ENCODE measurements around the gene COL19A1. TPM values are rescaled to one million over a fixed set of nuclear protein-coding genes. Genes with fewer than 3 reads are reported as not detected.

The COL19A1 gene
- total and polyA plus RNA-seq, 9 of the 15 experiments (the other 6 are each of a cell fraction or from before 2014, with no cell fraction given), result not detected

GRCh38 chr6:70150521-70150920 is 284.2 kb downstream of the COL19A1 start:
- ATAC-seq, result no peak
- no peaks in the 10 kb centered on the region for H3K36me3 ChIP-seq (ENCODE audit: control insufficient read depth, insufficient read depth, low read length)
- no TSS peak for BruUV-seq (replicated peaks)
- no peak overlapping the region for H3K4me2 ChIP-seq (ENCODE audit: insufficient read depth, low read length)
- no peak overlapping the region for H3K4me3 ChIP-seq
- intact Hi-C loops (cut with micrococcal nuclease) (no loop called here), in situ Hi-C loops (cut with MboI) (no loop called here)
- H2AFZ ChIP-seq (ENCODE audit: low read depth, low read length), result no peak overlapping the region
- no peak for TF ChIP-seq NFXL1 (CRISPR knock-in tag; IDR thresholded peaks at IDR 0.05)
- no peak for TF ChIP-seq SMC3 (conservative IDR thresholded peaks at IDR 0.05; ENCODE audit: insufficient read depth, low read depth, low read length)
- TF ChIP-seq, protein P1, sequence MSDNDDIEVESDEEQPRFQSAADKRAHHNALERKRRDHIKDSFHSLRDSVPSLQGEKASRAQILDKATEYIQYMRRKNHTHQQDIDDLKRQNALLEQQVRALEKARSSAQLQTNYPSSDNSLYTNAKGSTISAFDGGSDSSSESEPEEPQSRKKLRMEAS (CRISPR knock-in tag; IDR thresholded peaks at IDR 0.05), result no peak
- TF ChIP-seq XRCC4 (IDR thresholded peaks at IDR 0.05; ENCODE audit: extremely low read depth, insufficient read depth, insufficient read length), result no peak
- no peak for TF ChIP-seq ZBTB1 (CRISPR knock-in tag; IDR thresholded peaks at IDR 0.05; ENCODE audit: borderline replicate concordance, low read depth)
- TF ChIP-seq, protein P2, sequence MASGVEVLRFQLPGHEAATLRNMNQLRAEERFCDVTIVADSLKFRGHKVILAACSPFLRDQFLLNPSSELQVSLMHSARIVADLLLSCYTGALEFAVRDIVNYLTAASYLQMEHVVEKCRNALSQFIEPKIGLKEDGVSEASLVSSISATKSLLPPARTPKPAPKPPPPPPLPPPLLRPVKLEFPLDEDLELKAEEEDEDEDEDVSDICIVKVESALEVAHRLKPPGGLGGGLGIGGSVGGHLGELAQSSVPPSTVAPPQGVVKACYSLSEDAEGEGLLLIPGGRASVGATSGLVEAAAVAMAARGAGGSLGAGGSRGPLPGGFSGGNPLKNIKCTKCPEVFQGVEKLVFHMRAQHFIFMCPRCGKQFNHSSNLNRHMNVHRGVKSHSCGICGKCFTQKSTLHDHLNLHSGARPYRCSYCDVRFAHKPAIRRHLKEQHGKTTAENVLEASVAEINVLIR (CRISPR knock-in tag; IDR thresholded peaks at IDR 0.05), result no peak
- TF ChIP-seq, protein P3, sequence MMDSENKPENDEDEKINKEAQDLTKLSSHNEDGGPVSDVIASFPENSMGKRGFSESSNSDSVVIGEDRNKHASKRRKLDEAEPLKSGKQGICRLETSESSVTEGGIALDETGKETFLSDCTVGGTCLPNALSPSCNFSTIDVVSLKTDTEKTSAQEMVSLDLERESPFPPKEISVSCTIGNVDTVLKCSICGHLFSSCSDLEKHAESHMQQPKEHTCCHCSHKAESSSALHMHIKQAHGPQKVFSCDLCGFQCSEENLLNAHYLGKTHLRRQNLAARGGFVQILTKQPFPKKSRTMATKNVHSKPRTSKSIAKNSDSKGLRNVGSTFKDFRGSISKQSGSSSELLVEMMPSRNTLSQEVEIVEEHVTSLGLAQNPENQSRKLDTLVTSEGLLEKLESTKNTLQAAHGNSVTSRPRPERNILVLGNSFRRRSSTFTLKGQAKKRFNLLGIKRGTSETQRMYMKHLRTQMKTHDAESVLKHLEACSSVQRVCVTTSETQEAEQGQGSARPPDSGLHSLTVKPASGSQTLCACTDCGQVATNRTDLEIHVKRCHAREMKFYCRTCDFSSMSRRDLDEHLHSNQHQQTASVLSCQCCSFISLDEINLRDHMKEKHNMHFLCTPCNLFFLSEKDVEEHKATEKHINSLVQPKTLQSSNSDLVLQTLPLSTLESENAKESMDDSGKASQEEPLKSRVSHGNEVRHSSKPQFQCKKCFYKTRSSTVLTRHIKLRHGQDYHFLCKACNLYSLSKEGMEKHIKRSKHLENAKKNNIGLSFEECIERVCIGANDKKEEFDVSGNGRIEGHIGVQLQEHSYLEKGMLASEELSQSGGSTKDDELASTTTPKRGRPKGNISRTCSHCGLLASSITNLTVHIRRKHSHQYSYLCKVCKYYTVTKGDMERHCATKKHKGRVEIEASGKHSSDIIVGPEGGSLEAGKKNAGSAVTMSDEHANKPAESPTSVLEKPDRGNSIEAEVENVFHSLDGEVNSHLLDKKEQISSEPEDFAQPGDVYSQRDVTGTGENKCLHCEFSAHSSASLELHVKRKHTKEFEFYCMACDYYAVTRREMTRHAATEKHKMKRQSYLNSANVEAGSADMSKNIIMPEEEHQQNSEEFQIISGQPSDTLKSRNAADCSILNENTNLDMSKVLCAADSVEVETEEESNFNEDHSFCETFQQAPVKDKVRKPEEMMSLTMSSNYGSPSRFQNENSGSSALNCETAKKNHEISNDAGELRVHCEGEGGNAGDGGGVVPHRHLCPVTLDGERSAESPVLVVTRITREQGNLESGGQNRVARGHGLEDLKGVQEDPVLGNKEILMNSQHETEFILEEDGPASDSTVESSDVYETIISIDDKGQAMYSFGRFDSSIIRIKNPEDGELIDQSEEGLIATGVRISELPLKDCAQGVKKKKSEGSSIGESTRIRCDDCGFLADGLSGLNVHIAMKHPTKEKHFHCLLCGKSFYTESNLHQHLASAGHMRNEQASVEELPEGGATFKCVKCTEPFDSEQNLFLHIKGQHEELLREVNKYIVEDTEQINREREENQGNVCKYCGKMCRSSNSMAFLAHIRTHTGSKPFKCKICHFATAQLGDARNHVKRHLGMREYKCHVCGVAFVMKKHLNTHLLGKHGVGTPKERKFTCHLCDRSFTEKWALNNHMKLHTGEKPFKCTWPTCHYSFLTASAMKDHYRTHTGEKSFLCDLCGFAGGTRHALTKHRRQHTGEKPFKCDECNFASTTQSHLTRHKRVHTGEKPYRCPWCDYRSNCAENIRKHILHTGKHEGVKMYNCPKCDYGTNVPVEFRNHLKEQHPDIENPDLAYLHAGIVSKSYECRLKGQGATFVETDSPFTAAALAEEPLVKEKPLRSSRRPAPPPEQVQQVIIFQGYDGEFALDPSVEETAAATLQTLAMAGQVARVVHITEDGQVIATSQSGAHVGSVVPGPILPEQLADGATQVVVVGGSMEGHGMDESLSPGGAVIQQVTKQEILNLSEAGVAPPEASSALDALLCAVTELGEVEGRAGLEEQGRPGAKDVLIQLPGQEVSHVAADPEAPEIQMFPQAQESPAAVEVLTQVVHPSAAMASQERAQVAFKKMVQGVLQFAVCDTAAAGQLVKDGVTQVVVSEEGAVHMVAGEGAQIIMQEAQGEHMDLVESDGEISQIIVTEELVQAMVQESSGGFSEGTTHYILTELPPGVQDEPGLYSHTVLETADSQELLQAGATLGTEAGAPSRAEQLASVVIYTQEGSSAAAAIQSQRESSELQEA (IDR thresholded peaks at IDR 0.05; ENCODE audit: low read depth), result no peak
- TF ChIP-seq, protein P4, sequence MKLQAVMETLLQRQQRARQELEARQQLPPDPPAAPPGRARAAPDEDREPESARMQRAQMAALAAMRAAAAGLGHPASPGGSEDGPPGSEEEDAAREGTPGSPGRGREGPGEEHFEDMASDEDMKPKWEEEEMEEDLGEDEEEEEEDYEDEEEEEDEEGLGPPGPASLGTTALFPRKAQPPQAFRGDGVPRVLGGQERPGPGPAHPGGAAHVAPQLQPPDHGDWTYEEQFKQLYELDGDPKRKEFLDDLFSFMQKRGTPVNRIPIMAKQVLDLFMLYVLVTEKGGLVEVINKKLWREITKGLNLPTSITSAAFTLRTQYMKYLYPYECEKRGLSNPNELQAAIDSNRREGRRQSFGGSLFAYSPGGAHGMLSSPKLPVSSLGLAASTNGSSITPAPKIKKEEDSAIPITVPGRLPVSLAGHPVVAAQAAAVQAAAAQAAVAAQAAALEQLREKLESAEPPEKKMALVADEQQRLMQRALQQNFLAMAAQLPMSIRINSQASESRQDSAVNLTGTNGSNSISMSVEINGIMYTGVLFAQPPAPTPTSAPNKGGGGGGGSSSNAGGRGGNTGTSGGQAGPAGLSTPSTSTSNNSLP (IDR thresholded peaks at IDR 0.05; ENCODE audit: borderline replicate concordance, low read depth, low read length), result no peak
- DNase-seq (ENCODE audit: extremely low read depth in 1 of 4, low spot score in 3 of 4), result no peak
- no peaks in the 10 kb centered on the region for H4K20me1 ChIP-seq (replicated peaks; ENCODE audit: control insufficient read depth, insufficient read depth, low read length)
- no peaks in the 10 kb centered on the region for H3K9me1 ChIP-seq (ENCODE audit: control insufficient read depth, insufficient read depth, low read length)
- no peak for FAIRE-seq
- peaks cover 0 to 3% of the 10 kb centered on the region in 2 experiments; a peak in 2 of 5 replicates for H3K27me3 ChIP-seq (ENCODE audit: control insufficient read depth in 2 of 2, insufficient read depth in 2 of 2, low read length in 2 of 2)
- H3K9me3 ChIP-seq (replicated peaks; ENCODE audit: control insufficient read depth, insufficient read depth, low read depth, low read length), result no peaks in the 10 kb centered on the region
- no peaks in the 10 kb centered on the region for H3K79me2 ChIP-seq (ENCODE audit: control insufficient read depth, insufficient read depth, low read length)
- ChIA-PET CTCF (ENCODE audit: low intra/inter-chr PET ratio) (no interaction called here), POLR2A (no interaction called here)
- 0% methylated on average over 4 of the region's 4 CpGs for WGBS (ENCODE audit: insufficient coverage, low coverage, missing lambda C conversion rate)
- H3K27ac ChIP-seq (ENCODE audit: extremely low read depth, low read depth, low read length), result no peak overlapping the region
- H3K4me1 ChIP-seq (replicated peaks in 1 of 2; ENCODE audit: control insufficient read depth in 2 of 2, insufficient read depth in 2 of 2, low read length in 2 of 2), result no peaks in the 10 kb centered on the region
- no peak overlapping the region for H3K9ac ChIP-seq (ENCODE audit: insufficient read depth in 1 of 2, low read depth in 2 of 2, low read length in 2 of 2)
